ENCODE data around the gene REEP1. TPM values are rescaled to one million over a fixed set of nuclear protein-coding genes. Genes with fewer than 3 reads are reported as not detected.
A peak's percentile ranks its signal among the peaks of the same experiment; 100 is the strongest.

Gene REEP1
- total and polyA plus RNA-seq, 9 of the 15 experiments (the other 6 are each of a cell fraction or from before 2014, with no cell fraction given) = 0.11 to 0.67 (median 0.13) TPM

DNA sequence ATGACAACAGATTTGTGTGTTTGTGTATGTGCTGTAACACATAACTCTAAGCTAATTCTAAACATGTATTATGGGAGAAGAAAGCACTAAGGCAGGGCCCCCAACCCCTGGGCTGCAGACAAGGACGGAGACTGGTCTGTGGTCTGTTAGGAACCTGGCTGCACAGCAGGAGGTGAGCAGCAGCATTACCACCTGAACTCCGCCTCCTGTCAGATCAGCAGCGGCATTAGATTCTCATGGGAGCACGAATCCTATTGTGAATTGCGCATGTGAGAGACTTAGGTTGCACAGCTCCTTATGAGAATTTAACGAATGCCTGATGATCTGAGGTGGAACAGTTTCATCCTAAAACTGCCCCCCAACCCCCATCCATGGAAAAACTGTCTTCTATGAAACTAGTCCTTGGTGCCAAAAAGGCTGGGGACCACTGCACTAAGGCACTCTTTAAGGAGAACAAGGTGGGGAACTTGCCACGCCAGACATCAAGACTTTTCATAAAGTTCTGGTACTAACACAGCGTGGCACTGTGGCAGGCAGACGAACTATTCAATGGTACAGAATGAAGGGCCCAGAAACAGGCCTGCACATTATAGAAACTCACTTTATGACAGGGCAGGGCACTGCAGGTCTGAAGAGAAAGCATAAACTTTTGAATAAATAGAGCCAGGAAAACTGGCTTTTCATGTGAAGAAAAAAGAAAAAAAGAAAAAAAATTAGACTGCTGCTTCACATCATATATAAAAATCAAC lies 14.0 kb downstream of the REEP1 start (continued):
- TF ChIP-seq, protein P1, sequence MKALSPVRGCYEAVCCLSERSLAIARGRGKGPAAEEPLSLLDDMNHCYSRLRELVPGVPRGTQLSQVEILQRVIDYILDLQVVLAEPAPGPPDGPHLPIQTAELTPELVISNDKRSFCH (CRISPR knock-in tag; IDR thresholded peaks at IDR 0.05) = no peak
- TF ChIP-seq, protein P1 (tag; IDR thresholded peaks at IDR 0.05) = no peak
- TF ChIP-seq FOXK2 (conservative IDR thresholded peaks at IDR 0.05 in 1 of 2, IDR thresholded peaks at IDR 0.05 in 1 of 2; ENCODE audit: low read depth in 2 of 2) (no peak), PHF8 (IDR thresholded peaks at IDR 0.05; ENCODE audit: borderline replicate concordance, low read length) (no peak)

DNA sequence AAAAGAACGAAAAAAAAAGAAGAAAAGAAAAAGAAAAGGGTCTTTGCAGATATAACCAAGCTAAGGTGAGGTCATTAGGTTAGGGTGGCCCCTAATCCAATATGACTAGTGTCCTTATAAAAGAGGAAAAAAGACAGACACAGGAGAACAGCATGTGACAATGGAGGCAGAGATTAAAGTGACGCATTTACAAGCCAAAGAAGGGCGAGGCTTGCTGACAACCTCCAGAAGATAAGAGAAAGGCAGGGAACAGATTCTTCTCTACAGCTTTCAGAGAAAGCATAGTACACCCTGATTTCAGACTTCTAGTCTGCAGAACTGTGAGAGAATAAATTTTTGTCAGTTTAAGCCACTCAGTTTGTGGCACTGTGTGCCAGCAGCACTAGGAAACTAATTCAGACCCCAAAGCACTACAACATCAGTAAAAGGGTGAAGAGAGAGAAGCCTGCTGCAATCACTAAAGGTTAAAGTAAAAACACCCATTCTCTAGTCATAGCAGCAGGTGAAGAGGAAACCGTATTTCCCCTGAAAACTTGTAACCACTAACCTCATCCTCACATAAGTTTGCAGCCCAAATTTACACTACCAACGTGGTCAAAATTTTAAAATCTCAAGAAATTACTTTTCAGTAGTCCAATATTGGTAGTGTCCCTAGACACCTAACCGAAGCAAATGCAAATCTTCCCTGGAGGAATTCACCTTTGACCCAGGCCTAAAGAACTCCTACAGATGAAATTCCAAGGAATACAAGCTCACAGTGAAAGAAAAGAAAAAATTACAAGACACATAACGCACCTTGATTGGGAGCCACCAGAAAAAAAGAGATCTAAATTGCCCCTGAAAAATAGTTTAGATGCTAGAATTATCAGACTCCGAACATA lies 17.5 kb downstream of the REEP1 start:
- WGBS (ENCODE audit: insufficient coverage, low coverage, missing lambda C conversion rate) = under 1% methylated on average over 8 of the region's 8 CpGs
- H3K79me2 ChIP-seq (ENCODE audit: control insufficient read depth, insufficient read depth, low read length) = no peaks in the 10 kb centered on the region
- ChIA-PET CTCF (ENCODE audit: low intra/inter-chr PET ratio) (no interaction called here), POLR2A (no interaction called here)
- in situ Hi-C loops (cut with MboI) = no loop called here
- no peak overlapping the region for H3K4me3 ChIP-seq
- 0 out of 2 replicates have a peak, but pooled peaks cover 3% of the 10 kb centered on the region for H4K20me1 ChIP-seq (replicated peaks; ENCODE audit: control insufficient read depth, insufficient read depth, low read length)
- H3K9ac ChIP-seq (ENCODE audit: insufficient read depth in 1 of 2, low read depth in 2 of 2, low read length in 2 of 2) = no peak overlapping the region
- H3K4me2 ChIP-seq (ENCODE audit: insufficient read depth, low read length) = no peak overlapping the region
- DNase-seq (ENCODE audit: extremely low read depth in 1 of 4, low spot score in 3 of 4) (no peak), ATAC-seq (no peak), FAIRE-seq (no peak)
- intact Hi-C loops (cut with micrococcal nuclease) = no loop called here
- no peaks in the 10 kb centered on the region for H3K9me1 ChIP-seq (ENCODE audit: control insufficient read depth, insufficient read depth, low read length)
- no peaks in the 10 kb centered on the region for H3K4me1 ChIP-seq (replicated peaks in 1 of 2; ENCODE audit: control insufficient read depth in 2 of 2, insufficient read depth in 2 of 2, low read length in 2 of 2)
- H3K36me3 ChIP-seq (ENCODE audit: control insufficient read depth, insufficient read depth, low read length) = no peaks in the 10 kb centered on the region
- H2AFZ ChIP-seq (ENCODE audit: low read depth, low read length) = no peak overlapping the region
- H3K27me3 ChIP-seq (ENCODE audit: control insufficient read depth in 2 of 2, insufficient read depth in 2 of 2, low read length in 2 of 2) = peaks cover 20 to 30% of the 10 kb centered on the region in 2 experiments
- H3K9me3 ChIP-seq (replicated peaks; ENCODE audit: control insufficient read depth, insufficient read depth, low read depth, low read length) = no peaks in the 10 kb centered on the region
- no peak overlapping the region for H3K27ac ChIP-seq (ENCODE audit: extremely low read depth, low read depth, low read length)
- no TSS peak for BruUV-seq (replicated peaks)
- no peak for TF ChIP-seq XRCC4 (IDR thresholded peaks at IDR 0.05; ENCODE audit: extremely low read depth, insufficient read depth, insufficient read length)
- no peak for TF ChIP-seq POLR3A (IDR thresholded peaks at IDR 0.05; ENCODE audit: borderline replicate concordance, extremely low read depth, insufficient read depth, insufficient read length)
- TF ChIP-seq NBN (IDR thresholded peaks at IDR 0.05; ENCODE audit: low read depth) = no peak
- no peak for TF ChIP-seq ZNF224 (CRISPR knock-in tag; IDR thresholded peaks at IDR 0.05)
- TF ChIP-seq ZC3H8 (IDR thresholded peaks at IDR 0.05) = no peak
- TF ChIP-seq NFE2 (IDR thresholded peaks at IDR 0.05; ENCODE audit: low read depth) = no peak
- TF ChIP-seq RUNX1 (IDR thresholded peaks at IDR 0.05; ENCODE audit: low read depth) = no peak
- TF ChIP-seq, protein P2, sequence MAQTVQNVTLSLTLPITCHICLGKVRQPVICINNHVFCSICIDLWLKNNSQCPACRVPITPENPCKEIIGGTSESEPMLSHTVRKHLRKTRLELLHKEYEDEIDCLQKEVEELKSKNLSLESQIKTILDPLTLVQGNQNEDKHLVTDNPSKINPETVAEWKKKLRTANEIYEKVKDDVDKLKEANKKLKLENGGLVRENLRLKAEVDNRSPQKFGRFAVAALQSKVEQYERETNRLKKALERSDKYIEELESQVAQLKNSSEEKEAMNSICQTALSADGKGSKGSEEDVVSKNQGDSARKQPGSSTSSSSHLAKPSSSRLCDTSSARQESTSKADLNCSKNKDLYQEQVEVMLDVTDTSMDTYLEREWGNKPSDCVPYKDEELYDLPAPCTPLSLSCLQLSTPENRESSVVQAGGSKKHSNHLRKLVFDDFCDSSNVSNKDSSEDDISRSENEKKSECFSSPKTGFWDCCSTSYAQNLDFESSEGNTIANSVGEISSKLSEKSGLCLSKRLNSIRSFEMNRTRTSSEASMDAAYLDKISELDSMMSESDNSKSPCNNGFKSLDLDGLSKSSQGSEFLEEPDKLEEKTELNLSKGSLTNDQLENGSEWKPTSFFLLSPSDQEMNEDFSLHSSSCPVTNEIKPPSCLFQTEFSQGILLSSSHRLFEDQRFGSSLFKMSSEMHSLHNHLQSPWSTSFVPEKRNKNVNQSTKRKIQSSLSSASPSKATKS (CRISPR knock-in tag; IDR thresholded peaks at IDR 0.05) = no peak
- TF ChIP-seq, protein P3, sequence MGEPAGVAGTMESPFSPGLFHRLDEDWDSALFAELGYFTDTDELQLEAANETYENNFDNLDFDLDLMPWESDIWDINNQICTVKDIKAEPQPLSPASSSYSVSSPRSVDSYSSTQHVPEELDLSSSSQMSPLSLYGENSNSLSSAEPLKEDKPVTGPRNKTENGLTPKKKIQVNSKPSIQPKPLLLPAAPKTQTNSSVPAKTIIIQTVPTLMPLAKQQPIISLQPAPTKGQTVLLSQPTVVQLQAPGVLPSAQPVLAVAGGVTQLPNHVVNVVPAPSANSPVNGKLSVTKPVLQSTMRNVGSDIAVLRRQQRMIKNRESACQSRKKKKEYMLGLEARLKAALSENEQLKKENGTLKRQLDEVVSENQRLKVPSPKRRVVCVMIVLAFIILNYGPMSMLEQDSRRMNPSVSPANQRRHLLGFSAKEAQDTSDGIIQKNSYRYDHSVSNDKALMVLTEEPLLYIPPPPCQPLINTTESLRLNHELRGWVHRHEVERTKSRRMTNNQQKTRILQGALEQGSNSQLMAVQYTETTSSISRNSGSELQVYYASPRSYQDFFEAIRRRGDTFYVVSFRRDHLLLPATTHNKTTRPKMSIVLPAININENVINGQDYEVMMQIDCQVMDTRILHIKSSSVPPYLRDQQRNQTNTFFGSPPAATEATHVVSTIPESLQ (CRISPR knock-in tag; IDR thresholded peaks at IDR 0.05) = no peak
- TF ChIP-seq RCOR1 (IDR thresholded peaks at IDR 0.05; ENCODE audit: borderline replicate concordance in 1 of 2, low read depth in 2 of 2, low read length in 2 of 2) = peak in 1 of 2 experiments; percentile 48; a peak in 1 of 4 replicates
- no peak for TF ChIP-seq ZNF263 (CRISPR knock-in tag; IDR thresholded peaks at IDR 0.05; ENCODE audit: borderline replicate concordance)
